Mucosa of descending colon (tissue), 3 donors: ENCODE results near the gene BRME1. TPM values are rescaled to one million over a fixed set of nuclear protein-coding genes. Genes with fewer than 3 reads are reported as not detected.

ENCODE experiments used
- ATAC-seq: fragments of 200-7000 bp; cut with Tn5 transposase; one replicate; pipeline ENCODE4 v1.9.1; 2020; ENCODE audit warnings: mild to moderate bottlenecking, moderate library complexity
- DNase-seq, 3 donors: peaks; one replicate each; pipeline ENCODE4 v3.0.0-alpha.2; 2020
- H3K36me3 ChIP-seq: fragments of 200-600 bp; one replicate; pipeline ENCODE4 v1.8.0; 2021; ENCODE audit warnings: low read depth, mild to moderate bottlenecking
- H3K4me1 ChIP-seq: fragments of 200-600 bp; one replicate; pipeline ENCODE4 v1.8.0; 2021; ENCODE audit warnings: low read depth, mild to moderate bottlenecking
- H3K4me3 ChIP-seq: fragments of 200-600 bp; one replicate; pipeline ENCODE4 v1.8.0; 2021; ENCODE audit warnings: mild to moderate bottlenecking
- H3K9me3 ChIP-seq: fragments of 200-600 bp; one replicate; pipeline ENCODE4 v1.8.0; 2021; ENCODE audit warnings: mild to moderate bottlenecking
- CTCF ChIP-seq: fragments of 200-600 bp; IDR thresholded peaks from one replicate; pipeline ENCODE4 v1.8.0; 2022; ENCODE audit warnings: antibody characterized with exemption, mild to moderate bottlenecking
- intact Hi-C, 2 donors: fragments of 100-400 bp; cut with DNase I in 1 of 2; cut with micrococcal nuclease in 1 of 2; formaldehyde crosslinking; loops; one replicate each; pipeline versions ENCODE4 v1.11.0 to v1.11.1; 2022; cut with DNase I, micrococcal nuclease
- total RNA-seq, 3 donors: library from RNA; stranded (reverse); fragmentation: NEBNext Ultra II Directional in 2 of 3; extraction: Animal tissue kit (Norgen Biotek cat#: 25700) in 2 of 3; gene quantifications; one replicate each; pipeline versions ENCODE4 v1.2.1 to v1.2.4, GENCODE V29; 2021 to 2023
- donor health status: DM: no; HTN: no; CAD: no; lungs with moderate emphysema.
- donor health status: DM: no; HTN: no; CAD: no.
- donor health status: DM: no; HTN: yes; CAD: no.

Gene BRME1
- total RNA-seq, 3 donors from 2014 or later: 5.5 to 12.9 (median 10.8) TPM

- Histone ChIP-seq H3K4me3 (no peak overlapping the region), H3K4me1 (no peaks in the 10 kb centered on the region), H3K9me3 (no peaks in the 10 kb centered on the region), H3K36me3 (no peaks in the 10 kb centered on the region)
- ATAC-seq: no peak
- DNase-seq: no peak
- TF ChIP-seq CTCF: no peak
- intact Hi-C loops: no loop called here
Observed at GRCh38 chr19:13872339-13872694, 33.6 kb downstream of the BRME1 start.

- no peak overlapping the region for H3K4me3 ChIP-seq
- no peaks in the 10 kb centered on the region for H3K36me3 ChIP-seq
- peaks cover 5% of the 10 kb centered on the region for H3K4me1 ChIP-seq
- no peak for DNase-seq
- no peak for ATAC-seq
- intact Hi-C loops: no loop called here
- no peaks in the 10 kb centered on the region for H3K9me3 ChIP-seq
- TF ChIP-seq CTCF: no peak
Observed at GRCh38 chr19:13870873-13871272, 35.0 kb downstream of the BRME1 start.

GRCh38 chr19:13869281-13869680 is 36.6 kb downstream of the BRME1 start:
- Histone ChIP-seq H3K9me3 (no peaks in the 10 kb centered on the region), H3K4me3 (no peak overlapping the region), H3K36me3 (no peaks in the 10 kb centered on the region), H3K4me1 (peaks cover 5% of the 10 kb centered on the region)
- DNase-seq (no peak), ATAC-seq (no peak)
- intact Hi-C loops: no loop called here
- no peak for TF ChIP-seq CTCF

- intact Hi-C loops: no loop called here
- no peak for TF ChIP-seq CTCF
- H3K4me1 ChIP-seq: peaks cover 5% of the 10 kb centered on the region
- no peaks in the 10 kb centered on the region for H3K9me3 ChIP-seq
- no peaks in the 10 kb centered on the region for H3K36me3 ChIP-seq
- ATAC-seq: no peak
- H3K4me3 ChIP-seq: no peak overlapping the region
- DNase-seq: no peak
Observed at GRCh38 chr19:13868663-13869062, 37.3 kb downstream of the BRME1 start.

GRCh38 chr19:13866463-13867046 is 39.4 kb downstream of the BRME1 start:
- no peaks in the 10 kb centered on the region for H3K36me3 ChIP-seq
- intact Hi-C loops: no loop called here
- TF ChIP-seq CTCF: no peak
- H3K4me3 ChIP-seq: no peak overlapping the region
- H3K4me1 ChIP-seq: peaks cover 7% of the 10 kb centered on the region
- ATAC-seq (no peak), DNase-seq (no peak)
- H3K9me3 ChIP-seq: no peaks in the 10 kb centered on the region
